AG08395 (cell line): ENCODE data around the gene CELF1.

Experiments
- DNase-seq: peaks from one replicate; pipeline ENCODE4 v3.0.0; 2012; ENCODE audit warnings: mixed read lengths, low spot score

CELF1 gene

GRCh38 chr11:47509077-47509536, 43.8 kb downstream of the CELF1 start:
- no peak for DNase-seq

DNA sequence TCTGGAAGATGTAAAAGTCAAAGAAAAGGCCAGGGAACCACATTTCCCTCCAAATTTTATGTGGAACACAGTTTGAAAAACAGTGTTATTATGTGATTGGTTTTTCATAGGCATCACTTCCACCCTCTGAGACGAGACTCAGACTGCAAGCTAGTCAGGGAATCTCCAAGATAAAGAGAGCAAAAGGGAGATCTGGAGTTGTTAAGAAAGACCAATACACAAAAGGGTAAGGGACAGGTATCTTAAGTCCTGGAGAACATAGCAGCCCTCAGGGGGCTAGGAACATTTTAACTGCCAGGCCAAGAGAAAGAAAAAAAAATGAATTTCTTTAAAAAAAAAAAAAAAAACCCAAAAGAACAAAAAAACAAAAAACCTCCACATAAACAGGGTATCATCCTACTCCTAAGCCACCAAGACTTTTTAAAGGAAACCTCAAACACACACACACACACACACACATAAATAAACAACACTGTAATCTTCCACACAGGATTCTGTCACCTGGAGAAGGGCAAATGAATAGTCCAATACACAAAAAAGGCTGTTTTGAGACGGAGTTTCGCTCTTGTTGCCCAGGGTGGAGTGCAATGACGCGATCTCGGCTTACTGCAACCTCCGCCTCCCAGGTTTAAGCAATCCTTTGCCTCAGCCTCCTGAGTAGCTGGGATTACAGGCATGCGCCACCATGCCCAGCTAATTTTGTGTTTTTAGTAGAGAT, 44.5 kb downstream of the CELF1 start:
- no peak for DNase-seq

DNA sequence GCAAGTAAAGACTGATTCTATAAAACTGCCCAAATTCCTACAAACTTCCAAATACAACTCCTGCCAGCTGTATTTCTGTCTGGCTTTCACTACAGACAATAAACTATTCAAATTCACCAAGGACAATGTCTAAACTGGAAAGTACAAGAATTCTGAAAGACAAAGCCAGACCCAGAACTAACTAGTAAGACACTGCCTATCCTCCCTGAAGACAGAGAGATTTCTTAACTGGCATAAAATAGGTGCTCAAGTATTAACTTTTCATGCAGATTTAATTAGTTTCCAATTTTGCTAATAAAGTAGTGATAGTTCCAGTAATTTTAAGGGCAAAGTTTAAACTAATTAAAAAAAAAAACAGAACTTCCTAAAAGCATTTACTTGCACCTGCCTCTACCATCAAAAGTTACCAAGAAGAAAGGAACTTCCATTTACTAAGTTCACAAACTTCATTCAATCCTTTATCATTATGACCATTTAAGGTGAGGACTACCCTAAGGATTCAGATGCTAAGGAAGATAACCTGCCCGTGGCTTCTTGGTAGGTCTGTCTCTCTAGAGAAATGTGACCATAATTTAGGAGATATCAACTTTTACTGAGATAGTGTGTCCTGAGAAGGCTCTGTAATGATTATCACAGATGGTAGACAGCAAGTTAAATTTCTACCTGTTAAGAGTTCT, 45.2 kb downstream of the CELF1 start:
- no peak for DNase-seq

GRCh38 chr11:47506795-47507562, 46.0 kb downstream of the CELF1 start:
- peak; percentile 12 for DNase-seq

GRCh38 chr11:47506373-47506772, 46.6 kb downstream of the CELF1 start:
- no peak for DNase-seq

GRCh38 chr11:47504910-47505309, 48.0 kb downstream of the CELF1 start:
- DNase-seq, result no peak

DNA sequence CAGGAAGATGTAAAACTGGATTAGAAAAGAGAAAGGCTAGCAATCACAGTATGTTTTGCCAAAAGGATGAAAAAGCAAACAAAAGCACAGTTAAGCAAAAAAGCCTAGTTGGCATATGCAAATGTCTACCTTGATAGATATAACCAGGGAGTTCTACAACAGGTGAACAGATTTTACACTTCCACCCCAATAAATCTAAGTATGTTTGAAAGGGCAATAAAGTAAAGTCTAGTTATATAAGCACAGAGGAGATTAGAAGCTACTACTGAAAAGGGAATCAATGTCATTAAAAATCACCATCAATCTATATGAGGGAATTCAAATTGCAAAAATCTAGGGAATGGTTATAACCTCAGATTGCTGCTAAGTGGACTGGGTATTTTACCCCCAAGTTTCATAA, 49.7 kb downstream of the CELF1 start:
- no peak for DNase-seq

GRCh38 chr11:47502767-47503166, 50.2 kb downstream of the CELF1 start:
- DNase-seq, result no peak

- DNase-seq, result no peak
These were observed 51.8 kb downstream of the CELF1 start for GRCh38 chr11:47501101-47501500.

GRCh38 chr11:47500121-47500520, 52.8 kb downstream of the CELF1 start:
- DNase-seq, result no peak

DNA sequence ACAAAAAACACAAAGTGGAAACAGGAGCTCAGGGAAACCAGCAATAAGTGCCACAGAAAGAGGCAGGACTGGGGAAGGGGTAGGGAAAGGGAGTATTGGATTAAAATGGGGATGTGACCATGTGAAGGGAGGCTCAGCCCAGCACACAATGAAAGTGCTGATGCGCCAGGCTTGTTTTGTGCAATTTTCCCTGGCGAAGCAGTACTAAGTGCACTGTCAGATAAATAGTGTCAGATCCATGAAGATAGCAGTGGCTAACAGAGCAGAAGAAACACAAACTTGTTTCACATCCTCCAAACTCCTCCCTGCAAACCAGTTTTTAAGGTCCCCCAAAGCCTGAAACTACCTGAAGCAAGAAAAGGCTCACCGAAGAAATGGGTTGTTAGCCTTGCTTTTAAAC, 53.3 kb downstream of the CELF1 start:
- no peak for DNase-seq

GRCh38 chr11:47499161-47499560, 53.8 kb downstream of the CELF1 start:
- no peak for DNase-seq

DNA sequence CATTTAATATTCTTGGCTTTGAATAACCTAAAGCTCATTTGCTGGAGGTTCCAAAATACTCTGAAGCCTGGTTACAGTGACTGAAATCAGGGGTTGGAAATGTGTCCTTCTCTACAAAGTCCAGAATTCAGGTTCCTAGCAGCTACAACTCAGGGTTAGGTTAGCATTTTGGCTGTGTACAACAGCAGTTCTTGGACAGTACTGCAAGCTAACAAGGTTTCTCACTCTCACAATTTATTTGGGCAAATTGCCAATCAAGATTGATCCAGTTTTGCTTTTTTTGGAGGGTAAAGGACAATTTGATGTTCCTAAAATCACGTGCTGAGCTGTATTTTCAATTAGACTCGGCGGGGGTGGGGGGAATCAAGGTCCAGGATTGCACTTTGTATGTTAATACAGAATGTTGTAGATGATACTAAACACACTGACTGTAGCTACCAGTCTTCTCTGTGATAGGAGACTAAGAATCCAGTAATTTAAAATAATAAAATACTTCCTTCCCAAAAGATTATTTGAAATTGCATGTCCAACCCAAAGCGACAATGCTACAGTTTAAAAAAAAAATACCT, 54.3 kb downstream of the CELF1 start:
- no peak for DNase-seq

DNA sequence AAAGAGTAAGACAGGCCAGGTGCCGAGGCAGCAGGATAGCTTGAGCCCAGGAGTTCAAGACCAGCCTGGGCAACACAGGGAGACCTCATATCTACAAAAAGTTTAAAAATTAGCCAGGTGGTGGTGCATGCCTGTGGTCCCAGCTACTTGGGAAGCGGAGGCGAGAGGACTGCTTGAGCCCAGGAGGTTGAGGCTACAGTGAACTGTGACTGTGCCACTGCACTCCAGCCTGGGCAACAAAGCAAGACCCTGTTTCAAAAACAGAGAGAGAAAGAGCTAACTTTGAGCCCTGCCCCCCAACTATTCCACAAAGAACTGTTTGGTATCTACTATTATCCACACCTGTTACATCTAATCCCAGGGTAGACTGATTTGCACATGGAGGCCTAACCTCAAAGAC, 54.8 kb downstream of the CELF1 start:
- no peak for DNase-seq

DNA sequence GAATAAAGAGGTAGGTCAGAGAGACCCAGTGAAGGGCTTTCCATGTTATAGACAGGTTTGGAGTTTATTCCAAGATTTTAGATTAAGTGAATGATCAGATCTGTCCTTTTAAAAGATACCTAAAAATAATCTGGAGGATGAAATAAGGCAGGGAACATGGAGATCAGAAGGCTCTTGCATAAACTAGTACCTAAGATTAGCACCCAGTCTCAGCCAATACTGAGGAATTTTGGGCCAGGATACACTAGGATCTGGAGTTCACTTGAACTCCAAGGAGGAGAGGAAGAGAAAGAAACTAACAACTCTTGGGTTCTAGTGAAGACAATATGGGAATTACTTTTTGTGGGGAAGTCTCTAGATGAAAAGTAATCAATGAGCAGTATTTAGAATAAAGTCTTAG, 56.1 kb downstream of the CELF1 start:
- DNase-seq, result no peak

DNA sequence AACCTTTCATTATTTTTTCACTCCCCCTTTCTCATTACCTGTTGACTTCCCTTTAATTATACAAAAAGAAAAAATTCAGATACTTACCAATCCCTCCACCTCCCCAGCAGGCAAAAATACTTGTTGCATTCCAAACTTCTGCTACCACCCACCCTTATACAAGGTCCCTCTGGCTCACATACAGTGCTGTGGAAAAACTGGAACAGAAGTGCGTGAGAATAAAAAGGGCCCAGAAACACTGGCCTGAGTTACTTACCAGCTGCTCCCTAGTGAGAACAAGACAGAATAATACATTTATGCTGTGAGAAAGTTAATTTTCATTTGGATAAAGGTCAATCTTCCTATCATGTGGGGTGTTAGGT, 57.1 kb downstream of the CELF1 start:
- no peak for DNase-seq

- peak; percentile 12 for DNase-seq
These were observed 57.7 kb downstream of the CELF1 start for GRCh38 chr11:47495011-47495855.

DNA sequence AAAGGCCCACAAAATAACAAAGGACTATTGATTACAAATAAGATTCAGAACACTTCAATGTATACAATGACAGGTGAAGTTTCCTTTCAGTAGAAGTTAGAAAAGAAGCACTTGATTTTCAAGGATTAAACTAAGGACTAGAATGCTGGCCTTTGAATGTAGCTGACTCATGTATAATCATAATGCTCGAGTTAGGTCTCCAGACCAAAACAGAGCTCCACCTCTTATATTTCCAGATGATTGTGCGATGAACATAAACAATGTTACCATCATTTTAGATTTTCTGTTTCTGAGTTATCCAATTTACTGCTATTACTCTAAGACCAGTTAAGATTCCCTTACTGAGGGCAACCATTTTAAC, 63.6 kb downstream of the CELF1 start:
- no peak for DNase-seq

GRCh38 chr11:47488674-47489394, 64.1 kb downstream of the CELF1 start:
- DNase-seq, result no peak

- no peak for DNase-seq
These were observed 64.8 kb downstream of the CELF1 start for GRCh38 chr11:47488111-47488510.

GRCh38 chr11:47487421-47487820, 65.5 kb downstream of the CELF1 start:
- DNase-seq, result no peak
